ES-I3 (cell line): ENCODE data around the gene ST3GAL6.

Experiments used
- H3K36me3 ChIP-seq: 2 replicates; pipeline ENCODE4 v1.6.1; 2013; ENCODE audit warnings: mild to moderate bottlenecking, low read length, control low read depth, moderate library complexity; ENCODE audit not compliant: insufficient read depth
- H3K4me1 ChIP-seq: 2 replicates; pipeline ENCODE4 v1.6.1; 2013; ENCODE audit warnings: mild to moderate bottlenecking, control low read depth, low read length; ENCODE audit not compliant: insufficient read depth
- H3K9ac ChIP-seq: 2 replicates; pipeline ENCODE4 v1.6.1; 2013; ENCODE audit warnings: low read depth, mild to moderate bottlenecking, low read length, moderate library complexity
- H3K9me3 ChIP-seq: 2 replicates; pipeline ENCODE4 v1.6.1; 2013; ENCODE audit warnings: mild to moderate bottlenecking, low read length, moderate library complexity; ENCODE audit not compliant: control insufficient read depth, insufficient read depth

The ST3GAL6 gene

GRCh38 chr3:98791341-98792325 is 28.5 kb downstream of the ST3GAL6 start:
- Histone ChIP-seq H3K9ac (no peak overlapping the region), H3K9me3 (no peaks in the 10 kb centered on the region), H3K36me3 (no peaks in the 10 kb centered on the region), H3K4me1 (no peaks in the 10 kb centered on the region)

- H3K9me3 ChIP-seq, result no peaks in the 10 kb centered on the region
- H3K36me3 ChIP-seq, result no peaks in the 10 kb centered on the region; the same call in 1 of the 2 replicates
- H3K9ac ChIP-seq, result no peak overlapping the region
- H3K4me1 ChIP-seq, result no peaks in the 10 kb centered on the region
Observed at GRCh38 chr3:98793971-98794370, 30.8 kb downstream of the ST3GAL6 start.

- no peaks in the 10 kb centered on the region for H3K9me3 ChIP-seq
- no peak overlapping the region for H3K9ac ChIP-seq
- peaks cover 4% of the 10 kb centered on the region; the same call in 1 of the 2 replicates for H3K36me3 ChIP-seq
- no peaks in the 10 kb centered on the region for H3K4me1 ChIP-seq
Observed at GRCh38 chr3:98796334-98796733, 33.2 kb downstream of the ST3GAL6 start.

- Histone ChIP-seq H3K4me1 (no peaks in the 10 kb centered on the region), H3K9ac (no peak overlapping the region), H3K36me3 (peaks cover 4% of the 10 kb centered on the region; the same call in 1 of the 2 replicates), H3K9me3 (no peaks in the 10 kb centered on the region)
Observed at GRCh38 chr3:98797905-98798304, 34.8 kb downstream of the ST3GAL6 start.

GRCh38 chr3:98798820-98799219 is 35.7 kb downstream of the ST3GAL6 start:
- Histone ChIP-seq H3K9me3 (no peaks in the 10 kb centered on the region), H3K36me3 (peaks cover 4% of the 10 kb centered on the region; the same call in 1 of the 2 replicates), H3K9ac (no peak overlapping the region), H3K4me1 (no peaks in the 10 kb centered on the region)

GRCh38 chr3:98799479-98799878 is 36.3 kb downstream of the ST3GAL6 start:
- Histone ChIP-seq H3K4me1 (no peaks in the 10 kb centered on the region), H3K9me3 (no peaks in the 10 kb centered on the region), H3K36me3 (peaks cover 4% of the 10 kb centered on the region; the same call in 1 of the 2 replicates), H3K9ac (no peak overlapping the region)

GRCh38 chr3:98800401-98800800 is 37.3 kb downstream of the ST3GAL6 start:
- H3K9ac ChIP-seq, result no peak overlapping the region
- H3K9me3 ChIP-seq, result no peaks in the 10 kb centered on the region
- no peaks in the 10 kb centered on the region for H3K4me1 ChIP-seq
- H3K36me3 ChIP-seq, result peaks cover 5% of the 10 kb centered on the region; the same call in 1 of the 2 replicates

- peaks cover 7% of the 10 kb centered on the region for H3K36me3 ChIP-seq
- no peaks in the 10 kb centered on the region for H3K4me1 ChIP-seq
- H3K9me3 ChIP-seq, result no peaks in the 10 kb centered on the region
- no peak overlapping the region for H3K9ac ChIP-seq
Observed at GRCh38 chr3:98801043-98801747, 38.1 kb downstream of the ST3GAL6 start.

- H3K4me1 ChIP-seq, result no peaks in the 10 kb centered on the region
- H3K36me3 ChIP-seq, result peaks cover 3% of the 10 kb centered on the region
Observed at GRCh38 chr3:98805571-98805970, 42.4 kb downstream of the ST3GAL6 start.

GRCh38 chr3:98806521-98806920 is 43.4 kb downstream of the ST3GAL6 start:
- Histone ChIP-seq H3K9me3 (no peaks in the 10 kb centered on the region), H3K36me3 (peaks cover 3% of the 10 kb centered on the region), H3K9ac (no peak overlapping the region), H3K4me1 (no peaks in the 10 kb centered on the region)

More at GRCh38 chr3:98805571-98805970, 42.4 kb downstream of the ST3GAL6 start:
- H3K9me3 ChIP-seq, result no peaks in the 10 kb centered on the region
- no peak overlapping the region for H3K9ac ChIP-seq

- no peaks in the 10 kb centered on the region for H3K9me3 ChIP-seq
- H3K4me1 ChIP-seq, result no peaks in the 10 kb centered on the region
- H3K36me3 ChIP-seq, result peaks cover 3% of the 10 kb centered on the region
- H3K9ac ChIP-seq, result no peak overlapping the region
Observed at GRCh38 chr3:98807011-98807410, 43.9 kb downstream of the ST3GAL6 start.

- peaks cover 3% of the 10 kb centered on the region for H3K36me3 ChIP-seq
- H3K9me3 ChIP-seq, result no peaks in the 10 kb centered on the region
- no peak overlapping the region for H3K9ac ChIP-seq
Observed at GRCh38 chr3:98807561-98807960, 44.4 kb downstream of the ST3GAL6 start.

GRCh38 chr3:98808071-98808470 is 44.9 kb downstream of the ST3GAL6 start:
- no peaks in the 10 kb centered on the region for H3K4me1 ChIP-seq
- peaks cover 3% of the 10 kb centered on the region for H3K36me3 ChIP-seq

More at GRCh38 chr3:98807561-98807960, 44.4 kb downstream of the ST3GAL6 start:
- no peaks in the 10 kb centered on the region for H3K4me1 ChIP-seq

GRCh38 chr3:98809557-98809956 is 46.4 kb downstream of the ST3GAL6 start:
- Histone ChIP-seq H3K9ac (no peak overlapping the region), H3K4me1 (no peaks in the 10 kb centered on the region), H3K9me3 (no peaks in the 10 kb centered on the region), H3K36me3 (peaks cover 3% of the 10 kb centered on the region)

More at GRCh38 chr3:98808071-98808470, 44.9 kb downstream of the ST3GAL6 start:
- Histone ChIP-seq H3K9me3 (no peaks in the 10 kb centered on the region), H3K9ac (no peak overlapping the region)
